NCI-H2196 treated with DMSO at 0.1 percent for 48 hours (cell line): ENCODE results near the gene NRG2.

ENCODE experiments used
- DNase-seq: peaks from one replicate; lab custom pipeline; 2025; ENCODE audit not compliant: unreplicated experiment; lab: John Stamatoyannopoulos, UW

Gene NRG2

DNA sequence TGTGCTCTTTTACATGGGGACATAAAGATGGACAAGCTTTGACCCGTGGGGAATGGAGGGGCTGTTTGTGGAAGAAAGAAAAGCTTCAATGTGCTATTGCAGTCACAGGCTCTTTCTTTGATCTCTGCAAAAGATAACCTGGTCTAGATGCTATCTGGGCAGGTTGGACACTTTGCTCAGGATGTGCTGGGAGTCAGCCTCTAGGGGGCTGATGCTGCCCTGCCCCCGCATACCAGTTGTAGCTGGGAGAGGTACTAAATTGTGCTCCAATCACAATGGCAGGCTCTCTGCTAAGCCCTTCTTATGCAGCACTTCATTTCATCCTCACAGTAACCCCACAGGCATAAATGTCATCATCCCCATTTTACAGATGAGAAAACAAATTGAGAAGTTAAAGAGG lies 180.3 kb downstream of the NRG2 start:
- DNase-seq, result no peak

- no peak for DNase-seq
These were observed 180.8 kb downstream of the NRG2 start for GRCh38 chr5:139862313-139862712.

DNA sequence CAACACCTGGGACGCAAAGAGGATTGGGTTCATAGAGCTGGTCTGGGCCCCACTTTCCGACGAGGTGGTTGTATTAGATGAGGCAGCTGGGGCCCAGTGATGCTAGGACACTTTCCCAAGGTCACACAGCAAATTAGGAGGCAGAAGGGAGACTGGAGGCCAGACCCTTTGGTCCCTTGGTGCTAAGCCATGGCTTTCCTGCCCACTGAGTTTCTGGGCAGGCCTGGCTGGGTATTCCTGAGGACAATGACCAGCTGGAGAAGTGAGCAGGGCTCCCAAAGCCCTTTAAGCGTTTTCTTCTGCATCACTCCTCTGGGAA lies 181.3 kb downstream of the NRG2 start:
- no peak for DNase-seq

DNA sequence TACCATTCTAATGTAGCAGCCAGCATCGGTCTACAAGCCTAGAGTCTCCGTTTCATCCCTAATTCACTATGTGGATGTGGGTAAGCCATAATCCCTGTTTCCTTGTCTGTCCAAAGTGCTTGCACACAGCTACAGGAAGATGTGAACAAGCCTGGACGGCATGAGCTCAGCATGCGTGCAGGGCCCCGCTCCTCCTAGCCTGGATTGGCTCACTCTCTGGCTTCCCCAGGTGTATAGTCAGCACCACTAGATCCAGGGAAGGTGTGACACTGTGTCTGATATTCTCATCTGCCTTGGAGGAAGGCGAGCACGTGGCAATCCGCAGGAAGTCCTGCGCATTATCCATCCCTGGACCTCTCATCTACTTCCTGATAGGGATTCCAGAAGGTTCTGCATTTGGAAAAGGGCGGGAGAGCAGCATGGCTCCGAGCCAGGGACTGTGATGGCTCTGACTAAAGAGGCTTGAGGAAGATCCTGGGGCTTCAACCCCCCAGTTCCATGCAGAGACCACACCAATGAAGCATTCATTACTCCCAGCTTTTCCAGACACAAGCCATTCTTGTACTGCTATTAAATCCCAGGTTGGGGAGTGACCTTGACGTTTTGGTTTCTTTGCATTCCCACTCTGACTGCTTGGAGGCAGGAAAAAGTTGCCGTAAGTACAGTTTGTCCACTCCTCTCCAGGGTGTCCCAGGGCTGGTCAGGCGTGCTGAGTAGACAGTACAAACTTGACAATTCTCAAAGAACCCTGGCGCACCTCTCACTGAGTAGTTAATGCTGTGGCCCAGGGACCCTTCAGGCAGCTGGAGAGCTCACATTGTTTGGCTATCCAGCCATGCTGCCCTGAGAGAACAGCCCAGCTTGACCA lies 181.8 kb downstream of the NRG2 start:
- no peak for DNase-seq

DNA sequence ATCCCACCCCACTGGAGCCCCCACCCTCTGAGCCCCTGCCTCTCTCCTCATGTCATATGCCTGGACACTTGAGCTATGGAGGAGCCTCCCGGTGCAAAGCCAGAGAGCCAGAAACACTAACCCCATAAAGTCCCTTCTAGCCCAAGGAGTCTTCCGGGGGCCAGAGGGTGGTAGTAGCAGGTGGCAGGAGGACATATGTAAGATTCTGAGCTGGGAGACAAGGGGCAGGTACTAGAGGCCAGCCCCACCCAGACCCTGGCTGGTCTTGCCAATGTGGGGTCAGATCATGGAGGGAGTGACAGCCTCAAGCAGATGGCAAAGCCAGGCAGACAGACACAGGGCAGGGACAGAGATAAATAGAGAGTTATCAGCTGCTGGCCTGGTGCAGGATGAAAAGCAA lies 184.1 kb downstream of the NRG2 start:
- no peak for DNase-seq

DNA sequence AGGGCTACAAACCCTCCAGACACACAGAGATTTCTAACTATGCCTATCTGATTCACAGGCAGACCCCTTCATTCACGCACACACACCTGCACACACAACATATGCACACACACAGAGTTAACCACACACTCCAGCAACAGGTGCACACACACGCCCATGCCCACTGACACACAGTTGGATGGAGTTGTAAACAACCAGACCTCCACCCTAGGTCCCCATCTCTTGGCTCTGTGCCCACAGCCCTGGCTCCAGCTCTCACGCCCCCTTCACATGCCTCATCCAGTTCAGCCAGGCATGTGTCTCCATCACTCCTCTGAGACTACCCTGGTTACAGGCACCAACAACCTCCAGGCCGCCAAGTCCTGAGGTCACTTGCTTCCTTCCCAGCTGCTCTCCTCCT lies 186.4 kb downstream of the NRG2 start:
- no peak for DNase-seq

DNA sequence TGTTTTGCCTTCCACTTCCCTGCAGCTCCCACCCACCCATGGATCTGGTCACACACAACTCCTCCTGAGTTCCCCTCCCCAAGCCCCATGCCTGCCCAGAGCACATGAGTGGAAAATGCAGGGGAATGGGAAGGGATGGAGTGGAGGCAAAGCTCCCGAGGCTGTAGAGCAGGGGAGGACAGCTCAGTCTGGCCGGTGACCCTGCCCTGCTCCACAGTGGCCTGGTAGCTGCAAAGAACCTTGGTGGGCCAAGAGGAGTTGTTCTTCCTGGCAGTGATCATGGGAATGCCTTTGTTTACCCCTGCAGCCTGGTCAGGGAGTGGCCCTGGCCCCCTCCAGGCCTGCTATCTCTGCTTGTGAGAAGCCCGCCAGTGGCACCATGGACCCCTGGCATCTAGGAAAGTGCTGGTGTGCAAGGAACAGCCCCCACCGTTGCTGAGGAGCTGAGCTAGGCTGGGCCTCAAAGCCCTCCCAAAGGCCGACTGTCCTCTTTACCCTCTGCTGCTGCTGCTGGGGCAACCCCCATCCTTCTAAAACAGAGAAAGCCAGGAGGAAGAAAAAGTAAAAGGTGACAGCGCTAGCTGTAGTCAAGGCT lies 187.1 kb downstream of the NRG2 start:
- DNase-seq, result no peak

DNA sequence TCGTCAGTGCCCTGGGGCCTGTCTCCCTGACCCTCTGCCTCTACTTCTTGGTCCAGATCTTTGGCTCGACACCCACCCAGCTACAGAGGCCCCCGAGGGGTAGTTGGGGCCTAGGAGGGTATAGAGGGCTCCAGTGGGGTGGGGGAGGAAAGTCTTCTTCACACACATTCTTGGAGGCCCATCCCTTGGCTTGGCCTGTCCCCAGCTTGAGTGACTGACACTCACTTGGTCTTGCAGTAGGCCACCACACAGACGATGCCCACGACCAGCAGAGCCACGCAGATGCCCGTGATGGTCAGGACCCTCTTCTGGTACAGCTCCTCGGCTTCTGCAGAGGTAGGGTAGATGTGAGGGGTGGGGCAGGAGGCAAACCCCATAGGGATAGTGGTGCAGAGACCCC lies 187.6 kb downstream of the NRG2 start:
- DNase-seq, result no peak

DNA sequence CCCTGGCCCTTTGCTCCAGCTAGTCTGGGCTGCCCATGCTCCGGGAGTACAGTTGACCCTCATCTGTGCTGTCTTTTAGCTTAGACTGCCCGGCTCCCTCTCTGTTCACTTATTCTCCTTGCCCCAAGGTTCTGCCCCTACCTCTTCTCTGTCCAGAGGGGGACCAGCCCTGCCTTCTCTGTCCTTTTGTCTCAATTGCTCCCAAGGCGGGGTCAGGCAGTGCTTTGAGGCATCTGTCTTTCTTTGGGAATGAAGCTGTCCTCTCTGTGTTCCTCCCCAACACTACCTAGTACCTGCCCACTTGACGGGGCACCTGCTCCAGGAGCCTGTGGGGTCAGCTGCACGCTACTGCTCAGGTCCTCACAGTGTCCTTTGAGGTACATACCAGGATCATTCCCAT lies 188.1 kb downstream of the NRG2 start:
- DNase-seq, result no peak

GRCh38 chr5:139854029-139854605 lies 189.0 kb downstream of the NRG2 start:
- DNase-seq, result no peak

GRCh38 chr5:139852696-139853095 lies 190.4 kb downstream of the NRG2 start:
- DNase-seq, result no peak

- no peak for DNase-seq
These were observed 191.5 kb downstream of the NRG2 start for GRCh38 chr5:139851558-139851957.

DNA sequence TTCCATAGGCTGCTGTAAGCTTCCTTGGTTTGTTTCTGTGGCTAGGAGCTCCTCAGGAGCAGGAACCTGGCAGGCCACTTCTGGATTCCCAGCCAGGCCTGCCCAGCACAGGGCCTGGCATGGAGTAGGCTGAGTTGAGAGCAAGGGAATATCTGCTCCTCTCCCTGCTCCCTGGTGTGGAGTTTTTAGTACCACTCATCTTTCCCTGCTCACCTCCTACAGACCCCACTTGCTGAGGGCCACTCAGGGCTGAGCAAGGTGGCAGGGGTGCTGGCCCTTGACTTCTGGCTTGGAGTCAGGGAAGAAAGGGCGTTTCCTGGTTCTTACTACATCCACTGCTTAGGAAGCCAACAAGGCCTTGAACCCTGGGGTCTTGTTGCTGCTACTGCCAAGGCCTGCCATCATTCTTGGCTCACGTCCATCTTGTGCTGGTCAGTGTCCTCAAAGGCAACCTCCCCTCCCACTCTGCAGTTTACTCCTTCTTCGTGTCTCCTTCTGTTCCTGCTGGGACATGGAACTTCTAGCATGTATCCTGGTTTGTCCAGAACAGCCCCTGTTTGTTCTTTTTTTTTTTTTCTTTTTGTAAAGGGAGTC lies 192.6 kb downstream of the NRG2 start:
- DNase-seq, result no peak

DNA sequence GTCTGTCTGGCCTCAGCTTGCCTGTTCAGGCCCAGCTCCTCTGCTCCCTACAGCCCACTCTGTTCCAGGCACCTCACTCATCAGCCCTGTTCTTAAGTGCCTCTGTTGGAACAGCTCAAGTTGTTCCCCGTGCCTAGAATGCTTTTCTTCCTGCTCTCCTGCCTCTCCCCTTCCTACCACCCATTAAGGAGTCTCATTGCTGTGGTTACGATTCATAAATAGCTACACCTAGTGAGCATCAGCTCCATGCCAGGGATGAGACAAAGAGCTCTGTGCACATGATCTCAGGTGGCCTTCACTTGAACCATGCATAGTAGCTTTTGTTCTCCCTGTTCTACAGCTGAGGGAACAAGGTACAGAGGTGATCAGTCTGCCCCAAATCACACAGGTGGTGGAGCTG lies 193.2 kb downstream of the NRG2 start:
- DNase-seq, result peak; percentile 79

DNA sequence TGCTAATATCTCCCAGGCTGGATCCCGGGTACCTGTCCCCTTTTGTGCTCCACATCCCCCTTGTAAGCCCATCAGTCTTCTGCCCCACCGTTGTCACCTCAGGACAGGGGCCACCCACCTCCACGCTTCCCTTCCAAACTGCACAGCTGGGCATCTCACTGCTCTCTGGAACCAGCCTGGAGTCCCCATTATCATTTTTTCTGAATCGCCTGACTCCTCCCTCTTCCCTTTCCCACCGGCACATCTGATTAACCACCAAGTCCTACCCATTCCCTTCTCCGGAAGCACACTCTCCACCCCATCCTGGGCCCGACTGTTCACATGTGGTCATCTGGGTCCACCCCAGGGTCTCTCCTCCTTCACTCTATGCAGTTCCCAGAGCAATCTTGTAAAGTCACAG lies 193.6 kb downstream of the NRG2 start:
- no peak for DNase-seq

- no peak for DNase-seq
These were observed 194.5 kb downstream of the NRG2 start for GRCh38 chr5:139848508-139849100.

DNA sequence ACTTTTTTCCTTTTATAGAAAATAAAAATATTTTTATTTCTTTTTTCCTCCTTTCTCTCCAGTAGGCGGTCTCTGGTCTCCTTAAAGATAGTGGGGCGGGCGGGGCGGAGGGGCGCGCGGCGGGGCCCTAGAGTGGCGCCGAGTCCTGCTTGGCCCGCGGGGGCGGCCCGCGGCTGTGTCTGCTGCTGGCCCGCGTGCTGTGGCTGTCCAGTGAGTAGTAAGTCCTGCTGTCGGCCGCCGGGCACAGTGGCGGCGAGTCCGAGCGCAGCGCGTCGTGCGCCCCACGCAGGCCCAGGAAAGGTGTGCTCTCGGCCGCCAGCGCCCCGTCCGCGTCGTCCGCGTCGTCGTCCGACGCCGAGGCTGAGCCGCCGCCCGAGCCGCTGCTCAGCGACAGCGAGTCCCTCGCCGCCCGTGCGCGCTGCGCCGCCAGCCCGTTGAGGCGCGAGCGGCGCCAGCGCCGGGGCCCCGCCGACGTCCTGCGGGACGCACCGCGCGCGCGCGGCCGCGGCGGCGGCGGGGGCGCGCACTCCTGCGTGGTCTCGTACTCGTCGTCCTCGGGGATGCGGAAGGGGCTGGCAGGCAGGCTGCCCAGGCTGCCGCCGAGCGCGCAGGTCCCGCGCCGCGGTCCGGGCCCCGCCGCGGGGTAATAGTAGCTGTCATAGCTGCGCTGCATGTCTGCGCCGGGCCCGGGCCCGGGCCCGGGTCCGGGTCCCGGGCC lies 195.2 kb downstream of the NRG2 start:
- DNase-seq, result peak; percentile 37

DNA sequence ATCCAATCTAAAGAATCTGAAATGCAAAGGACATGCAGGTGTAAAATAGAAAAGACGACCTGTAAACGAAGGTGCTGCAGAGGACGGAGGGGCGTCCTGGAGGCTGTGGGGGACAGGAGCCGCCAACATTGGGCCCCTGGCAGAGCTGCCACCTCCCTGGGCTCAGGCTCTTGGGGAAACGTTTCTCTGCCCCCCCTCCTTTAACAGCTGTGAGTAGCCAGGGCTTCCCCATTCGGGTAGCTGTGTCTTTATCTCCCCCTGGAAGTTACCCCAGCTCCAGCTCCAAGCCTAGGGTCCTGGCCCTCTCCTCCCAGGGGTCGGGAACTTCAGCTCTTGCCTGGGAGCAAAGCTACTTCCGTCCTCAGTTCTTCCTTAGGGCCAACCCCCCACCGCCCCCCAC lies 196.0 kb downstream of the NRG2 start:
- DNase-seq, result no peak

DNA sequence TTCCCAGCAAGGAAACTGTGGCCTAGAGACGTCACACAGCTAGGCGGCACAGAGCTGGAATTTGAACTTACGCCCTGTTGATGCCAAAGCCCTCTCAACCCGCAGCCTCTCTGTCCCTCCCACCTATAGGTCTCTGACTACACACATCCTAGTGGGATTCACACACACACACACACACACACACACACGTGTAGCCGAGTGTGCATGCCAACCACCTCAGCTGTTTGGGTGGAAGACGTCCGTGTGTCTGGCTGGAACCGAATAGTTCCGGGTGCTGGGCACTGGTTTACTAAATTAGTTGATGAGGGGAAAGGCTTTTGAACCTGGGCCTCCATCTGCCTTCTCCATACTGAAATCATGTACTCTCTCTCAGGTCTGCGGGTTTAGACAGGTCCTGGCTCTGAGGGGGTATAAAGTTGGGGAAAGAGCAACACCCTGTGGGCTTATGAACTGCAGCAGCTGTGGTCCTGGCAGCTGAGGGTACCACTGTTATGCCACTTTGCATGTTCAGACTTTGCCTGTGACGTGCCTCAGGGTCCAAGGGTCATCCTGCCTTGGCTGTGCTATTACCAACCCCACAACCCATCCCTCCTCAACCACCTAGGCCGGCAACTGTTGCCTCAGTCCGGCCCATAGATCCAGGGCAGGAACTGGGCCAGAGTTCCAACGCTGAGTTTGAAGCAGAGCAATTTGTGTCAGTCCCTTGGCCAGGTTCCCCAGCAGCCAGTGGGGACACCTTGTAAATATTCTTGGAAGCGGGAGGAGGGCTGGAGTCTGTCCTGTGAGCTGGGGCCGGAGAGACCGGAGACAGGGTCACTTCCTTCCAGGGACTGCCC lies 197.0 kb downstream of the NRG2 start:
- no peak for DNase-seq

GRCh38 chr5:139844472-139845145 lies 198.5 kb downstream of the NRG2 start:
- DNase-seq, result peak; percentile 46
